Stimulated activated CD4-positive, alpha-beta T cell treated with anti-CD3 and anti-CD28 coated beads, Interleukin-4, amount 100 ng/mL, for 4 hours (primary cell): Measurements from ENCODE around the gene ISL1.

Experiments
- DNase-seq, 2 experiments: peaks; one replicate each; pipeline ENCODE4 v3.0.0-alpha.2; 2020

ISL1 gene

GRCh38 chr5:51387884-51388275, 4.6 kb downstream of the ISL1 start:
- no peak for DNase-seq

- DNase-seq, result no peak
These were observed 5.4 kb downstream of the ISL1 start for GRCh38 chr5:51388488-51389287.

- DNase-seq, result no peak
These were observed 6.0 kb downstream of the ISL1 start for GRCh38 chr5:51389288-51389576.

GRCh38 chr5:51389577-51390463, 6.6 kb downstream of the ISL1 start:
- DNase-seq, result no peak

- no peak for DNase-seq
These were observed 7.9 kb downstream of the ISL1 start for GRCh38 chr5:51391175-51391574.

GRCh38 chr5:51392689-51393199, 9.5 kb downstream of the ISL1 start:
- no peak for DNase-seq

GRCh38 chr5:51394609-51395008, 11.4 kb downstream of the ISL1 start:
- DNase-seq, result no peak

GRCh38 chr5:51395245-51395644, 12.0 kb downstream of the ISL1 start:
- DNase-seq, result no peak

GRCh38 chr5:51395666-51396356, 12.6 kb downstream of the ISL1 start:
- no peak for DNase-seq

GRCh38 chr5:51396797-51397196, 13.5 kb downstream of the ISL1 start:
- DNase-seq, result no peak

- no peak for DNase-seq
These were observed 14.7 kb downstream of the ISL1 start for GRCh38 chr5:51397996-51398395.

- no peak for DNase-seq
These were observed 15.8 kb downstream of the ISL1 start for GRCh38 chr5:51398875-51399642.

- no peak for DNase-seq
These were observed 16.4 kb downstream of the ISL1 start for GRCh38 chr5:51399643-51400006.

GRCh38 chr5:51404255-51404654, 21.0 kb downstream of the ISL1 start:
- no peak for DNase-seq

GRCh38 chr5:51411921-51412325, 28.7 kb downstream of the ISL1 start:
- DNase-seq, result no peak

- DNase-seq, result no peak
These were observed 31.3 kb downstream of the ISL1 start for GRCh38 chr5:51414516-51414915.

- DNase-seq, result no peak
These were observed 32.9 kb downstream of the ISL1 start for GRCh38 chr5:51416149-51416548.

GRCh38 chr5:51433052-51433710, 49.9 kb downstream of the ISL1 start:
- no peak for DNase-seq

GRCh38 chr5:51439232-51439631, 56.0 kb downstream of the ISL1 start:
- DNase-seq, result no peak
